Fibroblast of the aortic adventitia (primary cell): ENCODE measurements around the gene PRKCB. TPM values are rescaled to one million over a fixed set of nuclear protein-coding genes. Genes with fewer than 3 reads are reported as not detected.

ENCODE experiments used
- DNase-seq: peaks from one replicate; pipeline ENCODE4 v3.0.0-alpha.2; 2010; ENCODE audit warnings: low read depth
- H3K4me3 ChIP-seq: 2 replicates; pipeline ENCODE4 v1.5.1; 2011; ENCODE audit warnings: low read depth, mild to moderate bottlenecking, control low read depth, low read length, moderate library complexity
- total RNA-seq: library from RNA; depleted of rRNA; stranded (reverse); fragments of >200 nt; gene quantifications from 2 replicates; pipeline ENCODE4 v1.2.3, GENCODE V29; 2012; ENCODE audit warnings: low replicate concordance
- TF ChIP-seq, protein P1 (sequence below): IDR thresholded peaks from 2 replicates; pipeline ENCODE4 v1.5.1; 2011; ENCODE audit warnings: mild to moderate bottlenecking, low read length, control low read depth, inconsistent platforms; ENCODE audit not compliant: insufficient read depth

Gene PRKCB
- total RNA-seq, 1 donor: not detected

DNA sequence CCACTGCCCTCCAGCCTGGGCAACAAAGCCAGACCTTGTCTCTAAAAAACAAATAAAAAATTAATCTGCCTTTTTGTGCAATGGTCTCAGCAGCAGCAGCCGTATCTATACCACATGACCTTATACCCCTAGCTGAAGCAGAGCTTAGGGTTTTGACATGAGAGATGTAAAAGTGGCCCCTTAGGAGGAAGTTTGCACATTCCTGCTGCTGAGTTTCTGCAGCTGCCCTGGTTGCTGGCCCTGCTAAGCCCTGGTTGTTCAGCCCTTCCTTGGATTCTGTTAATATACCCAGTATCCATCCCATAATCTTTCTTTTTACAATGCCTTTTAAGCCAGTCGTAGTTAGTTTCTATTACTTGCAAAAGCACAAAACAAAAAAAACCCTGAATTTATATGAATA lies 33.0 kb upstream of the PRKCB start:
- no peak overlapping the region for H3K4me3 ChIP-seq
- no peak for DNase-seq

DNA sequence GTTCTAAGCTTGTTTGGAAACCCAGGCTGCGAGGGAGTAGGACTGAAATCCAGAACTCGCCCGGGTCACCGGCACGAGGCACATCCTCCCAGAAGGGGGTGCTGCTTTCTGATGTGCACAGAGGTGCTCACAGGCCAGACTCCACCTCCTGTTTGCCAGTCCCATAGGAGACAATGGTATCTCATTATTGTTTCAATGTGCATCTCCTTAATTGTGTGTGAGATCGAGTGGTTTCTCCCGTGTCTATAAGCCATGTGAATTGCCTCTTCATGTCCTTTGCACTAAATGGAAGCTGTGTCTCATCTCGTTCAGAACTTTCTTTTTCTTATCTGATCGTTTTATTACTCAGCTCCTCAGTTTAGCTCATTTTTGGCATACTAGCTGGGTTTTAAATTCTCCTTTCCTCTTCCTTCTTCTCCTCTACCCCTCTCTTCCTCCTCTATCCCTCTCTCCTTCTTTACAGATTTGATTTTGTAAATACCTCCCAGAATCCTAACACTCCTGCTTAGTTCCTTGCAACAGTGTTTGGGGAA lies 32.1 kb upstream of the PRKCB start:
- DNase-seq: peak; percentile 8
- peak overlapping the region; percentile 18 for H3K4me3 ChIP-seq

More for the DNA sequence above, 33.0 kb upstream of the PRKCB start:
- TF ChIP-seq, protein P1, sequence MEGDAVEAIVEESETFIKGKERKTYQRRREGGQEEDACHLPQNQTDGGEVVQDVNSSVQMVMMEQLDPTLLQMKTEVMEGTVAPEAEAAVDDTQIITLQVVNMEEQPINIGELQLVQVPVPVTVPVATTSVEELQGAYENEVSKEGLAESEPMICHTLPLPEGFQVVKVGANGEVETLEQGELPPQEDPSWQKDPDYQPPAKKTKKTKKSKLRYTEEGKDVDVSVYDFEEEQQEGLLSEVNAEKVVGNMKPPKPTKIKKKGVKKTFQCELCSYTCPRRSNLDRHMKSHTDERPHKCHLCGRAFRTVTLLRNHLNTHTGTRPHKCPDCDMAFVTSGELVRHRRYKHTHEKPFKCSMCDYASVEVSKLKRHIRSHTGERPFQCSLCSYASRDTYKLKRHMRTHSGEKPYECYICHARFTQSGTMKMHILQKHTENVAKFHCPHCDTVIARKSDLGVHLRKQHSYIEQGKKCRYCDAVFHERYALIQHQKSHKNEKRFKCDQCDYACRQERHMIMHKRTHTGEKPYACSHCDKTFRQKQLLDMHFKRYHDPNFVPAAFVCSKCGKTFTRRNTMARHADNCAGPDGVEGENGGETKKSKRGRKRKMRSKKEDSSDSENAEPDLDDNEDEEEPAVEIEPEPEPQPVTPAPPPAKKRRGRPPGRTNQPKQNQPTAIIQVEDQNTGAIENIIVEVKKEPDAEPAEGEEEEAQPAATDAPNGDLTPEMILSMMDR: no peak

DNA sequence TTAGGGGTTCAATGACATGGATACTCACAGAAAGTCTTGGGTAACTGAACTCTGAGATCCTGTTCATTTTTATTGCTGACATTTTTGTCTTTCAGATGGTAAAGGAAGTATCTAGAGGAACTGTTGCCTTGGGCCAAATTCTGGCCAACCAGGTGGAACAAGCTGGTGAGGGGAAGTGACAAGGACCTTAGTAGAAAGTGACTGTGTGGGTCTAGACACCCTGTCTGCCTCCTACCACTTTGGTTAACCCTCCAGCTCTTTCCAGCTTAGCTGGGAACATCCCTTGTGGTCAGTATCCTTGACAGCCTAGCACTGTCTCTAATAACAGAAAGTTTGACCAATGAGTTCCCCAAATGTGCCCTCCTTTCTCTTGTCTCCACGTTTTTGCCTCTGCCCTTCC lies 28.8 kb upstream of the PRKCB start:
- H3K4me3 ChIP-seq: no peak overlapping the region
- TF ChIP-seq, protein P1: no peak
- no peak for DNase-seq

More for the DNA sequence above, 32.1 kb upstream of the PRKCB start:
- TF ChIP-seq, protein P1: peak; percentile 40

DNA sequence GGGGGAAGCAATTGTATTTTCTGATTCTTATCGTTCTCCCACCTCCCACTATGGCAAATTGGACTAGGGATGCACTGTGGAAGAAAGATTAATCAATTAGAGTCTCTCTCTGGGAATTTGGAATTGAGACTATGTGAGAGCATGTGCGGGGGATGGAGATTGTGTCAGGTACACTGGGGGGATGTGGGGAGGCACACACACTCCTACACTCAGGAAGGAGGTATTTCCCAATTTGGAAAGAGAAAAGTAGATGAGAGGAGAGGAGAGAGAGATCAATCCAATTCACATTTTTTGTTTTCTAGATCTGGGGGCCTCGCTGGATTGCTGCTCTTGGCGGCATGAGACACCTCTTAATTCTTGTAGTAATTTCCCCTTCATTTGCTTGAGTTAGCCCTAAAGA lies 14.3 kb upstream of the PRKCB start:
- TF ChIP-seq, protein P1: no peak
- no peak for DNase-seq
- H3K4me3 ChIP-seq: no peak overlapping the region

DNA sequence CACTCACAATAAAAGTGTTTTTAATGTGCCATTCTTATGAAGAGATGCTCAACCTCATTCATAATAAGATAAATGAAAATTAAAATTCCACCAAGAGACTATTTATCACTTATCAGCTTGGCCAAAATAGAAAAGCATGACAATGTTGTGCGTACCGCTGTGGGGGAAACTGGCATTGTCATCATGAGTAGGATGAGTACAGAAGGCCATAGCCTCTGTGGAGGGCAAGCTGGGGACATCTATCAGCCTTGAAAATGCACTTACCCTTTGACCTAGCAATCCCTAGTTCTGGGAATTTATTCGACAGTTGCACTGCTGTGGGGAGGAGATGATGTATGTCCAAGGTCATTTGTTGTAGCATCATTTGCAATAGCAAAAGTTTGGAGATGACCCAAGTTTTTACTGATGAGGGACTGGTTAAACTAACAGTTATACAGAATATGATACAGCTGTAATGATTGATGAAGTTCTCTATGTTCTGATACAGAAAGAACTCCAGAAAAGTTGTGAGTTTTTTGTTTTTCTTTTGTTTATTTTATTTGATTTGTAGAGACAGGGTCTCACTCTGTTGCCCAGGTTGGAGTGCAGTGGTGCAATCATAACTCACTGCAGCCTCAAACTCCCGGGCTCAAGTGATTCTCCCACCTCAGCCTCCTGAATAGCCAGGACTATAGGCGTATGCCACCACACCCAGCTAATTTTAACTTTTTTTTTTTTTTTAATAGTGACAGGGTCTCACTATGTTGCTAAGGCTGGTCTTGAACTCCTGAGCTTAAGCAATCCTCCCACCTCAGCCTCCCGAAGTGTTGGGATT lies 13.7 kb upstream of the PRKCB start:
- no peak overlapping the region for H3K4me3 ChIP-seq
- TF ChIP-seq, protein P1: no peak
- DNase-seq: no peak

DNA sequence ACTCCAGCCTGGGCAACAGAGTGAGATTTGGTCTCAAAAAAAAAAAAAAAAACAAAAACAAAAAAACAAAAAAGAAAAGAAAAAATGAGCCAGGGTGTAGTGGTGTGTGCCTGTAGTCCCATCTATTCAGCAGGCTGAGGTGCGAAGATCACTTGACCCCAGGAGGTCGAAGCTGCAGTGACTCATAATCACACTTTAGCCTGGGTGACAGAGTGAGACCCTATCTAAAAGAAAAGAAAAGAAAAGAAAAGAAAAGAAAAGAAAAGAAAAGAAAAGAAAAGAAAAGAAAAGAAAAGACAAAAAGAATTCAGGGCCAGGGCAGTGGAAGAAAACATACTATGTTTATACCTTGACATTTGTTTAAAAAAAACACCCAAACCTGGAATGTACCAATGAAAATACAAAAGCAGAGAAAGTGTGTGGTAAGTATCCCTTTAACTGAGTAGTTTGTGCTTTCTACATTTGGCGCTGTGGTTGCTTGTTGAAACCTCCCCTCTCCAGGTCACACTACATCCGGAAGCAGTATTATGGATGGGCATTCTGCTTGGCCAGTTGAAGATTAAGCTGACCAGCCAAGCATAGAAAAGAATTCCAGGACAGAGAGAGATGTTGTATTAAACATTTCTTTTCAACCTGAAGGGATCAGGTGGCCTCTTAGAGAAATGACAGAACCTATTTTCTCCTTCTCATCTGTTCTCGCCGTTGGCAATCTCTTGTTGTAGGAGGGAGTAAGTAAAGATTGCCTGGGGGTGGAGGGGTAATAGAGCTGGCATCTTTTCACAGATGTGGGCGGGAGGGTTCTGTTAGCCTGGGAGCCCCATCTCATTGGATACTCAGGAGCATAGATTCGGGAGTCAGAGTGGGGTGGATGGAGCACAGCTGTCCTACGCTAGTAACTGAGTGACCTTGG lies 12.1 kb upstream of the PRKCB start:
- TF ChIP-seq, protein P1: no peak
- H3K4me3 ChIP-seq: no peak overlapping the region
- DNase-seq: no peak
